ENCODE measurements around the gene NAALAD2. TPM values are rescaled to one million over a fixed set of nuclear protein-coding genes. Genes with fewer than 3 reads are reported as not detected.
"Not testable (repeated sequence)": the region's sequence is repeated elsewhere in the genome, so short reads cannot be mapped to it uniquely, and the experiment has no call there.

The NAALAD2 gene
- total RNA-seq, result not detected in 2 replicates

DNA sequence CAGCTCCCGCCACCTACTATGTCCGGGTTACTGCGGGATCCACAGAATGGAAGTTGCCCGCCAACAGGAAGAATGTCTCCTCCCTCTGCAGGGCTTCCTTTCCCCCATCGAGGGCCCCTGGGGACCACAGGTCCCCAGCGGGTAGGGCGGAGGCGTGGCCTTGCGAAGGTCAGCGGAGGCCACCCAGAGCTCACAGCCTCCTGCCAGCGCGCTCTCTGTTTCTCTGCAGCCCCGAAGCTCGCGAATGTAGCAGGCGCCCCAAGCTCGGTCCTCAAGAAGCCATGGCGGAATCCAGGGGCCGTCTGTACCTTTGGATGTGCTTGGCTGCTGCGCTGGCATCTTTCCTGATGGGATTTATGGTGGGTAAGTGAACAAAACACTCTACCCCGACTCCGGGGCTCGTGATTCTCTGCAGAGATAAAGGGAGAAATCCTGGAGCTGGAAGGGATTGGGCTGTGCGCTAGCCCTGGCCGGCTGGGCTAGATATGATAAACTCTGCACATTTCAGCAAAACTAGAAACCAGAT is at the start of gene NAALAD2:
TSS of gene NAALAD2 (plus strand) at position 186 of the 526 bp plus-strand sequence. CDS start at position 282, 96 bp downstream.
- H3K27ac Mint-ChIP-seq, result no peak within 1 kb of the TSS
- TF ChIP-seq CTCF (IDR thresholded peaks at IDR 0.05), result no peak
- H3K36me3 Mint-ChIP-seq (ENCODE audit: low read depth), result no peaks in the 10 kb centered on the region
- POLR2A ChIA-PET, result no interaction called here
- ATAC-seq (ENCODE audit: low read depth) (no peak), DNase-seq (no peak)
- no peaks in the 10 kb centered on the region for H3K9me3 Mint-ChIP-seq
- intact Hi-C loops (cut with micrococcal nuclease), result no loop called here
- peaks cover 27% of the 10 kb centered on the region for H3K27me3 Mint-ChIP-seq
- H3K4me1 Mint-ChIP-seq, result peaks cover 15% of the 10 kb centered on the region
- CTCF ChIA-PET, result no interaction called here
- H3K4me3 Mint-ChIP-seq, result peak within 1 kb of the TSS; percentile 13

DNA sequence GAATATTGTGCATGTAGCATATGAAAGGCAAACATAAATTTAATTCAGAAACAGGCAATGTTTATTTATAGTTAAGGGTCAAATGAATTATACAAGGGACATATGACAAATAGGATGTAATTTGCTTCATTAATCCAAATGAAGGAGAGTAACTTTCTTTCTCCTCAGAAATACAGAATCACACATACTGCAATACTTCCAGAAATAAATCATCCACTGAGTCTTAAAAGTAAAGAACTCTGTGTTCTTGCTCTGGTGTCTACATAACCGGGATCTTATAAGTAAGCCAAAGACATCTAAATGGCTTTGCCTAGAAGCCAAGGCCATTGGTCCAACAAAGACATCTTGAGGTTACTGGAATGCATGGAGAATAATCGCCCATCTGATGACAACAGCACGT is 48.8 kb upstream of the NAALAD2 start, which contains the start of gene UBTFL1:
TSS of gene UBTFL1 (plus strand) at position 301 of the 400 bp plus-strand sequence. CDS start at position 301, 0 bp downstream.
- H3K36me3 Mint-ChIP-seq (ENCODE audit: low read depth); POLR2A ChIA-PET; H3K27ac Mint-ChIP-seq; H3K27me3 Mint-ChIP-seq; H3K4me3 Mint-ChIP-seq; ATAC-seq (ENCODE audit: low read depth); H3K9me3 Mint-ChIP-seq; H3K4me1 Mint-ChIP-seq; intact Hi-C loops (cut with micrococcal nuclease); DNase-seq; CTCF ChIA-PET: not testable (repeated sequence)

GRCh38 chr11:90088731-90089130 is 45.7 kb upstream of the NAALAD2 start:
- POLR2A ChIA-PET; DNase-seq; CTCF ChIA-PET; H3K4me3 Mint-ChIP-seq; intact Hi-C loops (cut with micrococcal nuclease); H3K36me3 Mint-ChIP-seq (ENCODE audit: low read depth); H3K4me1 Mint-ChIP-seq; H3K9me3 Mint-ChIP-seq; ATAC-seq (ENCODE audit: low read depth); H3K27me3 Mint-ChIP-seq; H3K27ac Mint-ChIP-seq: not testable (repeated sequence)

GRCh38 chr11:90095230-90095924 is 39.1 kb upstream of the NAALAD2 start:
- DNase-seq; H3K9me3 Mint-ChIP-seq; CTCF ChIA-PET; intact Hi-C loops (cut with micrococcal nuclease); POLR2A ChIA-PET; H3K4me1 Mint-ChIP-seq; H3K4me3 Mint-ChIP-seq; ATAC-seq (ENCODE audit: low read depth); H3K27me3 Mint-ChIP-seq; H3K36me3 Mint-ChIP-seq (ENCODE audit: low read depth); H3K27ac Mint-ChIP-seq: not testable (repeated sequence)

GRCh38 chr11:90098261-90098660 is 36.2 kb upstream of the NAALAD2 start:
- H3K4me1 Mint-ChIP-seq; H3K36me3 Mint-ChIP-seq (ENCODE audit: low read depth); POLR2A ChIA-PET; intact Hi-C loops (cut with micrococcal nuclease); ATAC-seq (ENCODE audit: low read depth); H3K9me3 Mint-ChIP-seq; DNase-seq; H3K4me3 Mint-ChIP-seq; H3K27me3 Mint-ChIP-seq; H3K27ac Mint-ChIP-seq; CTCF ChIA-PET: not testable (repeated sequence)

DNA sequence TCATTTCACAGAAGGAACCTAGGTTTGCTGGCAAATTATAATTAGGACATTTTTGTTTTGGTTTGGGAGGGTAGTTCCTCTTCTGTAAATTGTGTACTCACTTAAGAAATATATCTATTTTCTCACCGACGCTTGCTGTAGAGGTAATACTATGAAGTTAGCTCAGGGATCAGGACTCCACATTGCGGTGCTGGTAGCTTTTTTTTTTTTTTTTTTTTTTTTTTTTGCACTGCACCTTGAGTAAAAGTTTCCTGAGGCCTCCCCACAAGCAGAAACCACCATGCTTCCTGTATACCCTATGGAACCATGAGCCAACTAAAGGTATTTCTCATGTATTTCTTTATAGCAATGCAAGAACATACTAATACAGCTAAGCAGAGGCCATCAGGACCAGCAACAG is 34.0 kb upstream of the NAALAD2 start:
- Mint-ChIP-seq H3K4me3 (no peak overlapping the region), H3K9me3 (no peaks in the 10 kb centered on the region), H3K4me1 (no peaks in the 10 kb centered on the region), H3K27ac (no peak overlapping the region), H3K36me3 (ENCODE audit: low read depth) (no peaks in the 10 kb centered on the region), H3K27me3 (no peaks in the 10 kb centered on the region)
- ATAC-seq (ENCODE audit: low read depth) (no peak), DNase-seq (no peak)
- POLR2A ChIA-PET, result no interaction called here
- intact Hi-C loops (cut with micrococcal nuclease), result no loop called here
- CTCF ChIA-PET, result no interaction called here
- TF ChIP-seq CTCF (IDR thresholded peaks at IDR 0.05), result no peak

DNA sequence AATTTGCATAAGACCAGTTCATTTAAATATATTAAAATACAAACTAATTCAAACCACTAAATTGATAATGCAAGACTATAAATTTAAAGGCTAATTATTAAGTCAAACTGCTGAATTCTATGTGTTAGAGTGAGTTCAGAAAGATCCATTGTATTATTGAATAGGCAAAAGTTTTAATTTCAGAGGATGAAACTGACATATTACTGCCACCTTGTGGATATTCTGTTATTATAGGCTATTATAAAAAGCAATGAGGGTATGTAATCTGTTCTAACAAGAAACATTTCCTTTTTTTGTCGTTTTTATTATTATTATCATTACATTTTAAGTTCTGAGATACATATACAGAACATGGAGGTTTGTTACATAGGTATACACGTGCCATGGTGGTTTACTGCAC is 20.9 kb upstream of the NAALAD2 start:
- intact Hi-C loops (cut with micrococcal nuclease), result no loop called here
- no peak for ATAC-seq (ENCODE audit: low read depth)

More for the DNA sequence above, 20.9 kb upstream of the NAALAD2 start:
- H3K4me1 Mint-ChIP-seq, result no peaks in the 10 kb centered on the region
- H3K4me3 Mint-ChIP-seq, result no peak overlapping the region
- TF ChIP-seq CTCF (IDR thresholded peaks at IDR 0.05), result no peak
- H3K27ac Mint-ChIP-seq, result no peak overlapping the region
- no peak for DNase-seq
- H3K36me3 Mint-ChIP-seq (ENCODE audit: low read depth), result no peaks in the 10 kb centered on the region
- no peaks in the 10 kb centered on the region for H3K27me3 Mint-ChIP-seq
- H3K9me3 Mint-ChIP-seq, result no peaks in the 10 kb centered on the region
- ChIA-PET POLR2A (no interaction called here), CTCF (no interaction called here)

All from activated B cell treated with CpG ODN at 0.5 μM for 24 hours (primary cell).